HG02938 (cell line): ENCODE data around the gene MRM2.
"Not testable (repeated sequence)": the region's sequence is repeated elsewhere in the genome, so short reads cannot be mapped to it uniquely, and the experiment has no call there.

Experiments used
- ATAC-seq: cut with Tn5 transposase; IDR thresholded peaks from one replicate; pipeline ENCODE4 v1.9.1; 2021; ENCODE audit warnings: mild to moderate bottlenecking, moderate library complexity; ENCODE audit not compliant: unreplicated experiment

Gene MRM2

GRCh38 chr7:2269089-2269990 is 27.3 kb upstream of the MRM2 start:
- not testable (repeated sequence) for ATAC-seq

GRCh38 chr7:2266911-2267310 is 24.9 kb upstream of the MRM2 start:
- no peak for ATAC-seq

GRCh38 chr7:2264158-2264557 is 22.2 kb upstream of the MRM2 start:
- ATAC-seq, result no peak

GRCh38 chr7:2263176-2263575 is 21.2 kb upstream of the MRM2 start:
- ATAC-seq, result no peak

- ATAC-seq, result no peak
Measured at GRCh38 chr7:2261611-2262010, 19.6 kb upstream of the MRM2 start.

GRCh38 chr7:2260820-2261219 is 18.8 kb upstream of the MRM2 start:
- ATAC-seq, result no peak

- no peak for ATAC-seq
Measured at GRCh38 chr7:2259480-2259879, 17.5 kb upstream of the MRM2 start.

- ATAC-seq, result no peak
Measured at GRCh38 chr7:2258661-2259365, 16.8 kb upstream of the MRM2 start.

- no peak for ATAC-seq
Measured at GRCh38 chr7:2257651-2258050, 15.6 kb upstream of the MRM2 start.

GRCh38 chr7:2257046-2257551 is 15.1 kb upstream of the MRM2 start:
- ATAC-seq, result no peak

GRCh38 chr7:2256306-2257045 is 14.5 kb upstream of the MRM2 start:
- no peak for ATAC-seq

- no peak for ATAC-seq
Measured at GRCh38 chr7:2255145-2256139, 13.4 kb upstream of the MRM2 start.

- ATAC-seq, result no peak
Measured at GRCh38 chr7:2254429-2255144, 12.6 kb upstream of the MRM2 start.

GRCh38 chr7:2253525-2254244 is 11.7 kb upstream of the MRM2 start:
- no peak for ATAC-seq

- no peak for ATAC-seq
Measured at GRCh38 chr7:2253021-2253420, 11.0 kb upstream of the MRM2 start.

- no peak for ATAC-seq
Measured at GRCh38 chr7:2251841-2252771, 10.1 kb upstream of the MRM2 start.

GRCh38 chr7:2251381-2251780 is 9.4 kb upstream of the MRM2 start:
- no peak for ATAC-seq
